ENCODE data around the gene FAF1.

FAF1 gene

DNA sequence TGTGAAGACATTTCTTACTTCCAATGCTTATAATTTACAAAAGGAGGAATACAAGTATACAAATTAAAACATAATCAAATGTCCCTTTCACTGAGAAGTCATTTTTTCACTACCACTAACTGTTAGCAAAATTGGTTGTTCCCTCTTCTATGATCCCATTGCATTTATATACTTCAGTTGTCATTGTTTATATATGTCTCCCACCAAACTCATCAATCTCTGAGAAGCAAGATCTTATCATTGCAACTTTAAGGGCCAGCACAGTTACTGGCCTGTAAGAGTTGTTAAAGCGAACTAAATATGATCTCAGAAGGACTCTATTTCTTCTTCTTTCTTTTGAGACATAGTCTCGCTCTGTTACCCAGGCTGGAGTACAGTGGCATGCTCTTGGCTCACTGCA is 313.5 kb downstream of the FAF1 start:
- TF ChIP-seq, protein P1, sequence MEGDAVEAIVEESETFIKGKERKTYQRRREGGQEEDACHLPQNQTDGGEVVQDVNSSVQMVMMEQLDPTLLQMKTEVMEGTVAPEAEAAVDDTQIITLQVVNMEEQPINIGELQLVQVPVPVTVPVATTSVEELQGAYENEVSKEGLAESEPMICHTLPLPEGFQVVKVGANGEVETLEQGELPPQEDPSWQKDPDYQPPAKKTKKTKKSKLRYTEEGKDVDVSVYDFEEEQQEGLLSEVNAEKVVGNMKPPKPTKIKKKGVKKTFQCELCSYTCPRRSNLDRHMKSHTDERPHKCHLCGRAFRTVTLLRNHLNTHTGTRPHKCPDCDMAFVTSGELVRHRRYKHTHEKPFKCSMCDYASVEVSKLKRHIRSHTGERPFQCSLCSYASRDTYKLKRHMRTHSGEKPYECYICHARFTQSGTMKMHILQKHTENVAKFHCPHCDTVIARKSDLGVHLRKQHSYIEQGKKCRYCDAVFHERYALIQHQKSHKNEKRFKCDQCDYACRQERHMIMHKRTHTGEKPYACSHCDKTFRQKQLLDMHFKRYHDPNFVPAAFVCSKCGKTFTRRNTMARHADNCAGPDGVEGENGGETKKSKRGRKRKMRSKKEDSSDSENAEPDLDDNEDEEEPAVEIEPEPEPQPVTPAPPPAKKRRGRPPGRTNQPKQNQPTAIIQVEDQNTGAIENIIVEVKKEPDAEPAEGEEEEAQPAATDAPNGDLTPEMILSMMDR (IDR thresholded peaks at IDR 0.05; ENCODE audit: extremely low read depth, missing control alignments) = no peak

DNA sequence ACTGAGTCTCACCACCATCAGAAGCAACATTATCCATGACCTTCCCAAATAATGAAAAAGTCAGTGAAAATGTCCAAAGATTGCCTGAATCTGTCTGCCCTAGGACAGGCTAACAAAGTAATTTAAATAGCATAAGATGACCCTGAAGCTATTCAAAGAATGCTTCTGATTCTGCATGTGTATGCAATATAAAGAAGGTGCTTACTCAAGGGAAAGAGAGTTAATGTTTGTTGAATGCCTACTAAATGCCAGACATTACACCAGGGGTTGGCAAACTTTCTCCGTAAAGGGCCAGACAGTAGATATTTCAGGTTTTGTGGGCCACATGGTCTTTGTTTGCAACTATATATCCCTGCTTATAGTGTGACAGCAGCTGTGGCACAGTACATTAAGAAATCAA is 314.9 kb downstream of the FAF1 start:
- DNase-seq (ENCODE audit: low spot score) = no peak
- TF ChIP-seq, protein P1 (IDR thresholded peaks at IDR 0.05; ENCODE audit: extremely low read depth, missing control alignments) = no peak

More for the DNA sequence above, 313.5 kb downstream of the FAF1 start:
- DNase-seq (ENCODE audit: low spot score) = no peak

DNA sequence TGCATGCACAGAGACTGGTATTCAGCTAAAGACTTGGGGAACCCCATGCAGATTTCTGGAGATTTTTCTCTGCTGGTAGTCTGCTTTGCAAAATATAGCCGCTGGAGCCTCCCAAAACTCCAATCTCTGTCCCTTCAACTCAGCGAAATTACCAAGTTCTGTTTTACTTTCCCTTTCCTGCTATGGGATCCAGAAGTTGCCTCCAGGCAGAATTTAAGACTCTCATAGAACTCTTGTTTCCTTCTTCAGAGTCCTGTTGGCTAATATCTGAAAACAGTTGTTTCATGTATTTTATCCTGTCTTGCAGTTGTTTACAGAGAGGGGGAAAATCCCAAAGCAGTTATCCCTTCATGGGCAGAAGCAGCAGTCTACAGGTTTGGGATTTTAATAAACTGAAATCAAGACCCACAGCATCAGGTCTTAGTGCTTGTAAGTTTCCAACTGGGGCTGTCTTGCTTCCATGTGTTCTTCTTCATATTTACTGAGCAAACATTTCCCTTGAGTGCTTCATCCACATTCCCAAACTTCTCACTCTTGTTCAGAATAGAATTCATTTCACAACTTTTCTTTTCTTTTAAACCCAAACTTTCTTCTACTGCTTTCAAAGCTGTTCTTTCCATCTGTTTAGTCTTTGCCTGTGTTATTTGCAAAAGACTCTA is 315.5 kb downstream of the FAF1 start:
- TF ChIP-seq, protein P1 (IDR thresholded peaks at IDR 0.05; ENCODE audit: extremely low read depth, missing control alignments) = no peak
- no peak for DNase-seq (ENCODE audit: low spot score)

DNA sequence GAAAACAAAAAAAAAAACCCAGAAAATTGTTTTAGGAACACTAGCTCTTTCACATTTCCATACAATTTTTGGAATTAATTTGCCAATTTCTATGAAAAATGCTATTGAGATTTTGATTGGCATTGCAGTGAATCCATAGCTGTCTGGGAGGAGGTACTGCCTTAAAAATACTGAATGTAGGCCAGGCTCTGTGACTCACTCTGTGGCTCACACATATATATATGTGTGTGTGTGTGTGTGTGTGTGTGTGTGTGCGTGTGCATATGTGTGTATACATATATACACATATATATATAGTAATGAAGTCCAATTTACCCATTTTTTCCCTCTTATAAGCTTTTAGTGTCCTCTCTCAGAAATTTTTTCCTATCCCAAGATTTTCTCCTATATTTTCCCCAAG is 322.6 kb downstream of the FAF1 start:
- TF ChIP-seq, protein P1 (IDR thresholded peaks at IDR 0.05; ENCODE audit: extremely low read depth, missing control alignments) = no peak
- no peak for DNase-seq (ENCODE audit: low spot score)

DNA sequence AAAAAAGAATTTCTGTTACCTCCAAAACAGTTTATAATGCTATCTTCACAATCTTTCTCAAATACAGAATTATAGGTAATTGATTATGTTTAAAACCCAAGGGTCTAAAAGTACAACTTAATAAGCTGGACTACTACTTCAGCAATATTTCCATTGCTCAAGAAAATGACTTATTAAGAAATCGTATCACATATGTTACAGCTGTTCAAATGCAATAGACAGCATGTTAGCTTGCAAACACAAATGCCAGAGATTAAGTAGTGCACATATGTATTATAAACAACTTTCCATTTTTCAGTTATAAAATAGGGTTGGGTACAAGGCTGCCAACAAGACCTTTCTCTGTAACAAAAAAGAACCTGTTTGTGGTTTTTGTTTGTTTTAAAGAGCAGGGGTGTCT is 325.8 kb downstream of the FAF1 start:
- TF ChIP-seq, protein P1 (IDR thresholded peaks at IDR 0.05; ENCODE audit: extremely low read depth, missing control alignments) = no peak
- DNase-seq (ENCODE audit: low spot score) = no peak

DNA sequence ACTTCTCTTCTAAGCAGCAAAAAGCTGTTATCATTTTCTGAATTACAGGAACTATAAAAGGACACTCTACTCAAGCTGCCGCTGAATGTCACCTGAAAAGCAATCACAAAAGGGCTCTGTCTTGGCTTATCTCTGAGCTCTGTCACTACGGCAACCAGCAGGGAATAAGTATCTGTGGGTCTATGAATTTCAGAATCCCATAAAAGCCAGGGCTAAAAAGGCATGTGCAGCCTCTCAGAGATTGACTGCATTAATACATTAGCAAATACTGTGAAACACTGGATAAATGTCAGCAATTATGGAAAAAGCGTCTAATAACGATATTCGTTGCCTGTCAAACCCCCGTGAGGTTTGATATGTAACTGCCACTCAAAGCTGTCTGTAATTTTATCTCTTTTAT is 326.6 kb downstream of the FAF1 start:
- DNase-seq (ENCODE audit: low spot score) = no peak
- TF ChIP-seq, protein P1 (IDR thresholded peaks at IDR 0.05; ENCODE audit: extremely low read depth, missing control alignments) = no peak

DNA sequence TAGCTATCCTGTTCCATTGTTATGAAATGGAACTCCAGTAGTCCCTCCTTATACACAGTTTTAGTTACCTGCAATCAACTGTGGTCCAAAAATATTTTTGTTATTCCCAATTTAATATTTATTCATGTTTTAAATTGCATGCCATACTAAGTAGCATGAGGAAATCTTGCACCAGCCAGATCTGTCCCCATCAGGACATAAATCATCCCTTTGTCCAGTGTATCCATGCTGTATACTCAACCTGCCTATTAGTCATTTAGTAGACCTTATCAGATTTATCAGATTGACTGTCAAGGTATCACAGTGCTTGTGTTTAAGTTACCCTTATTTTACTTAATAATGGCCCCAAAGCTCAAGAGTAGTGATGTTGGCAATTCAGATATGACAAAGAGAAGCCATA is 328.9 kb downstream of the FAF1 start:
- TF ChIP-seq, protein P1 (IDR thresholded peaks at IDR 0.05; ENCODE audit: extremely low read depth, missing control alignments) = no peak
- DNase-seq (ENCODE audit: low spot score) = no peak

Measured in GM20000 (cell line).